AG09319 (cell line): Measurements from ENCODE around the gene SLC5A6.

Source experiments
- DNase-seq: peaks from one replicate; pipeline ENCODE4 v3.0.0-alpha.2; 2010; ENCODE audit warnings: low read depth; ENCODE audit errors: extremely low read depth
- TF ChIP-seq, protein P1 (sequence below): IDR thresholded peaks from 2 replicates; pipeline ENCODE4 v1.5.1; 2011; ENCODE audit warnings: low read depth, mild to moderate bottlenecking, inconsistent platforms, low read length, moderate library complexity

The SLC5A6 gene

DNA sequence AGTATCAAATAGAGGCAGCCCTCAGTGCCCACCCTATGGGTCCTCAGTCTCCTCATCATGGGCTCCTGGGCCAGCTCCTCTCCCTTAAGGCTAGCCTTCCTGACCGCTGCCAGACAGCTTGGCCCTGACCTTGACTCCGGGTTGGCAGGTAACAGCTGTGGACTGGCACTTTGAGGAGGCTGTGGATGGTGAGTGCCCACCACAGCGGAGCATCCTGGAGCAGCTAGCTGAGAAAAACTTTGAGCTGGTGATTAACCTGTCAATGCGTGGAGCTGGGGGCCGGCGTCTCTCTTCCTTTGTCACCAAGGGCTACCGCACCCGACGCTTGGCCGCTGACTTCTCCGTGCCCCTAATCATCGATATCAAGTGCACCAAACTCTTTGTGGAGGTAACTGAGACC is 24.1 kb upstream of the SLC5A6 start:
- TF ChIP-seq, protein P1, sequence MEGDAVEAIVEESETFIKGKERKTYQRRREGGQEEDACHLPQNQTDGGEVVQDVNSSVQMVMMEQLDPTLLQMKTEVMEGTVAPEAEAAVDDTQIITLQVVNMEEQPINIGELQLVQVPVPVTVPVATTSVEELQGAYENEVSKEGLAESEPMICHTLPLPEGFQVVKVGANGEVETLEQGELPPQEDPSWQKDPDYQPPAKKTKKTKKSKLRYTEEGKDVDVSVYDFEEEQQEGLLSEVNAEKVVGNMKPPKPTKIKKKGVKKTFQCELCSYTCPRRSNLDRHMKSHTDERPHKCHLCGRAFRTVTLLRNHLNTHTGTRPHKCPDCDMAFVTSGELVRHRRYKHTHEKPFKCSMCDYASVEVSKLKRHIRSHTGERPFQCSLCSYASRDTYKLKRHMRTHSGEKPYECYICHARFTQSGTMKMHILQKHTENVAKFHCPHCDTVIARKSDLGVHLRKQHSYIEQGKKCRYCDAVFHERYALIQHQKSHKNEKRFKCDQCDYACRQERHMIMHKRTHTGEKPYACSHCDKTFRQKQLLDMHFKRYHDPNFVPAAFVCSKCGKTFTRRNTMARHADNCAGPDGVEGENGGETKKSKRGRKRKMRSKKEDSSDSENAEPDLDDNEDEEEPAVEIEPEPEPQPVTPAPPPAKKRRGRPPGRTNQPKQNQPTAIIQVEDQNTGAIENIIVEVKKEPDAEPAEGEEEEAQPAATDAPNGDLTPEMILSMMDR = no peak
- DNase-seq = no peak

DNA sequence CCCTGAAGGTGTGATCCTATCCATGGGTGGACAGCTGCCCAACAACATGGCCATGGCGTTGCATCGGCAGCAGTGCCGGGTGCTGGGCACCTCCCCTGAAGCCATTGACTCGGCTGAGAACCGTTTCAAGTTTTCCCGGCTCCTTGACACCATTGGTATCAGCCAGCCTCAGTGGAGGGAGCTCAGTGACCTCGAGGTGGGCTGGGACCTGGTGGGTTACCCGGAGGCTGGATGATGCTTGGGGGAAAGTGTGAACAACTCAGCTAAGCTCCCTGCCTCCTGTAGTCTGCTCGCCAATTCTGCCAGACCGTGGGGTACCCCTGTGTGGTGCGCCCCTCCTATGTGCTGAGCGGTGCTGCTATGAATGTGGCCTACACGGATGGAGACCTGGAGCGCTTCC is 21.3 kb upstream of the SLC5A6 start:
- TF ChIP-seq, protein P1 = no peak
- DNase-seq = no peak

DNA sequence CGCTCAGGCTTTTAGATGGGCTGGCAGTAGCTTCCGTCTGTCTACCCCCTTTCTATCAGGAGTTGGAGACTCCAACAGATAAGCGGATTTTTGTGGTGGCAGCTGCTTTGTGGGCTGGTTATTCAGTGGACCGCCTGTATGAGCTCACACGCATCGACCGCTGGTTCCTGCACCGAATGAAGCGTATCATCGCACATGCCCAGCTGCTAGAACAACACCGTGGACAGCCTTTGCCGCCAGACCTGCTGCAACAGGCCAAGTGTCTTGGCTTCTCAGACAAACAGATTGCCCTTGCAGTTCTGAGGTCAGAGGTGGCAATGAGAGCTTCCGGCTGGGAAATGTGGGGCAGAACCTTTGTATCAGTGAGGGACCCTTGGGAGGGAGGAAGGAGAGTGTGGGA is 19.9 kb upstream of the SLC5A6 start:
- TF ChIP-seq, protein P1 = no peak
- DNase-seq = no peak

DNA sequence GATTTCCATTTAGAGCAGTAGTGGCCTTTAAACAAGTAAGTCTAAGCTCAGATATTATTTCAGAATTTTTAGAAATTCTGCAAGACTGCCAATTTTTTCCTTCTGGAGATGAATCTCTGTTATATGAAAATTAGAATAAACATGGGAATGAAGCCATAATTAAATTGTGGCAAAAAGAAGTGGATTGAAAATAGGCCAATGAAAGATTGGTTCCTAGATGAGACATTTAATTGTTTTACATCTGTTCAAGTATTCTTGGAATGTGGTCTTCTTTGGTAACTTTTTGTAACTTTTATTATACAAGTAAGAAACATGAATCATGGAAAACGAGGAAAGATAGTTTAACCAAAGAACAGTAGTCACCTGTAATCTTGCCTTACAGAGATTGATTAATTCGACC is 15.4 kb upstream of the SLC5A6 start:
- DNase-seq = no peak
- TF ChIP-seq, protein P1 = no peak

DNA sequence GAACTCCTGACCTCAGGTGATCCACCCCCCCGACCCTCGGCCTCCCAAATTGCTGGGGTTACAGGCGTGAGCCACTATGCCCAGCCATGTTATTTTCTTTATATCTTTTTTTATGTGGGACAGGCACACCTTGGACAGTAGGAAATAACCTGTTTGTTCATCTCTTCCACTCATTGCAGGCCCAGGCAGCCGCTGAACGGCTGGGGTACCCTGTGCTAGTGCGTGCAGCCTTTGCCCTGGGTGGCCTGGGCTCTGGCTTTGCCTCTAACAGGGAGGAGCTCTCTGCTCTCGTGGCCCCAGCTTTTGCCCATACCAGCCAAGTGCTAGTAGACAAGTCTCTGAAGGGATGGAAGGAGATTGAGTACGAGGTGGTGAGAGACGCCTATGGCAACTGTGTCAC is 13.5 kb upstream of the SLC5A6 start:
- TF ChIP-seq, protein P1 = no peak
- DNase-seq = no peak

DNA sequence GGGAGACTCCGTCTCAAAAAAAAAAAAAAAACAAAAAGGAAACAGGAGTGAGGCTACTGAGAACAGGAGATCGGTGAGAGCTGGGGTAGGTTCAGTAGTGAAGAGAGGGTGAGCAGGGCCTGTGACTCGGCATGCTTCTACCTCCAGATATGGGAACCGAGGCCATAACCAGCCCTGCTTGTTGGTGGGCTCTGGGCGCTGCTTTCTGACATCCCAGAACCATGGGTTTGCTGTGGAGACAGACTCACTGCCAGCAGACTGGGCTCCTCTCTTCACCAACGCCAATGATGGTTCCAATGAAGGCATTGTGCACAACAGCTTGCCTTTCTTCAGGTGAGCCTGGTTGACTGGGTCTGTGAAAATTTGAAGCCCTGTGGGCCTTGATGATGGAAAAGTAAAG is 11.3 kb upstream of the SLC5A6 start:
- TF ChIP-seq, protein P1 = no peak
- no peak for DNase-seq

DNA sequence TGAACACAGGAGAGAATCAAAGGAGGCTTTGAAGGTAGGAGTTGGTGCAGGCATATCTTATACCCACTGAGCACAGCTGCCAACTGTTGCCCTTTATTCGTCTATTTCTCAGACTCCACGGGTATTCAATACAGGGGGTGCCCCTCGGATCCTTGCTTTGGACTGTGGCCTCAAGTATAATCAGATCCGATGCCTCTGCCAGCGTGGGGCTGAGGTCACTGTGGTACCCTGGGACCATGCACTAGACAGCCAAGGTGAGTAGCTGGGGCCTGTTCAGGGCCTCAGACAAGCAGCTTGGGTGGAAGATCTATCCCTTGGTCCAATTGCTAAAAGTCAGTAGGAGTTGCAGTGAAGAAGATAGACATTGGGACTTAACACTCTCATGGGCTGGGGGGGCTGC is 10.3 kb upstream of the SLC5A6 start:
- no peak for DNase-seq
- TF ChIP-seq, protein P1 = no peak

DNA sequence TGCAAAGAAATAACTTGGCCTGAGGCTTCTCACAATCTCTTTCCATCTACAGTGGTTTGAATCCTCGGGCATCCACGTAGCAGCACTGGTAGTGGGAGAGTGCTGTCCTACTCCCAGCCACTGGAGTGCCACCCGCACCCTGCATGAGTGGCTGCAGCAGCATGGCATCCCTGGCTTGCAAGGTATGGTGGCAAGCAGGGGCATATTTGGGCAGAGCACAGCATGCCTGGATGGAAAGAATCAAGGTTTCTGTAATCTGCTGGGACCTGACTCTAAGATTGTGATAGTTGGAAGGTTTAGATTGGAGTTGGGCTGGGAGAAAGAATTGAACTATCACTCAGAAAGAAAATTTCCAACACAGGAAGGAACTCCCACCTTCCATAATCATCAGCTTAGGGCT is 9.1 kb upstream of the SLC5A6 start:
- no peak for DNase-seq
- TF ChIP-seq, protein P1 = no peak
